H1 (cell line): Measurements from ENCODE around the gene NECAP2. TPM values are rescaled to one million over a fixed set of nuclear protein-coding genes. Genes with fewer than 3 reads are reported as not detected.
"Not testable (repeated sequence)": the region's sequence is repeated elsewhere in the genome, so short reads cannot be mapped to it uniquely, and the experiment has no call there.

Experiments used
- CTCF ChIA-PET: fragments of 300-600 bp; sonication (Branson Sonifier 250); formaldehyde crosslinking; loops from one replicate; lab custom pipeline; 2021; ENCODE audit not compliant: partially characterized antibody; lab: Charles Lee
- POLR2A ChIA-PET: fragments of 300-600 bp; sonication (Branson Sonifier 250); formaldehyde crosslinking; loops from one replicate; lab custom pipeline; 2021; ENCODE audit warnings: inconsistent platforms; ENCODE audit not compliant: partially characterized antibody; lab: Charles Lee
- DNase-seq, 2 experiments: peaks; one replicate each; pipeline versions ENCODE4 v3.0.0 to v3.0.0-alpha.2; 2010 to 2022; ENCODE audit warnings: low spot score in 2 of 2, low read depth in 1 of 2, mixed read lengths in 1 of 2
- FAIRE-seq: peaks from 2 replicates; lab custom pipeline; 2011; peaks lifted over from hg19 to GRCh38; lab: Jason Lieb, UNC
- H2AFZ ChIP-seq: 2 replicates; pipeline ENCODE4 v1.8.1; 2012; ENCODE audit warnings: low read length, inconsistent platforms
- H2AK5ac ChIP-seq: 2 replicates; pipeline ENCODE4 v1.6.1; 2013; ENCODE audit warnings: low read depth, low read length
- H2BK120ac ChIP-seq: replicated peaks from 2 replicates; pipeline ENCODE3; 2013; ENCODE audit warnings: low read depth, low read length, inconsistent platforms
- H2BK12ac ChIP-seq: 2 replicates; pipeline ENCODE4 v1.6.1; 2013; ENCODE audit warnings: low read depth, low read length
- H2BK15ac ChIP-seq: 2 replicates; pipeline ENCODE4 v1.6.1; 2013; ENCODE audit warnings: low read length
- H2BK20ac ChIP-seq: 2 replicates; pipeline ENCODE4 v1.6.1; 2013; ENCODE audit warnings: low read length
- H2BK5ac ChIP-seq: 2 replicates; pipeline ENCODE4 v1.6.1; 2013; ENCODE audit warnings: low read depth, low read length
- H3K14ac ChIP-seq: 2 replicates; pipeline ENCODE4 v1.6.1; 2013; ENCODE audit warnings: inconsistent platforms; ENCODE audit not compliant: insufficient read length
- H3K18ac ChIP-seq: 2 replicates; pipeline ENCODE4 v1.6.1; 2013; ENCODE audit warnings: low read length; ENCODE audit errors: extremely low read depth
- H3K23ac ChIP-seq: 2 replicates; pipeline ENCODE4 v1.6.1; 2013; ENCODE audit warnings: inconsistent platforms; ENCODE audit not compliant: insufficient read length
- H3K23me2 ChIP-seq: 2 replicates; pipeline ENCODE4 v1.6.1; 2013; ENCODE audit warnings: low read depth, low read length
- H3K27ac ChIP-seq: 2 replicates; pipeline ENCODE4 v1.6.1; 2011; ENCODE audit warnings: low read depth, low read length, inconsistent platforms
- H3K27me3 ChIP-seq, 4 experiments: replicated peaks in 1 of 4; 1 replicate in 1 of 4; 2 replicates in 3 of 4; pipeline versions ENCODE4 v1.6.1 to v1.8.1; 2011 to 2013; ENCODE audit warnings: low read length in 3 of 4, mild to moderate bottlenecking in 3 of 4, inconsistent platforms in 2 of 4, mixed read lengths in 2 of 4, moderate library complexity in 1 of 4; ENCODE audit not compliant: control insufficient read depth in 3 of 4, insufficient read depth in 3 of 4; ENCODE audit errors: extremely low read depth in 1 of 4
- H3K36me3 ChIP-seq, 4 experiments: 2 replicates each; pipeline versions ENCODE4 v1.6.1 to v1.8.1; 2011 to 2013; ENCODE audit warnings: mild to moderate bottlenecking in 4 of 4, low read length in 3 of 4, moderate library complexity in 2 of 4, control low read depth in 1 of 4, inconsistent platforms in 1 of 4; ENCODE audit not compliant: insufficient read depth in 4 of 4, control insufficient read depth in 2 of 4
- H3K4ac ChIP-seq: replicated peaks from 2 replicates; pipeline ENCODE3; 2013; ENCODE audit warnings: low read length, low read depth, mixed read lengths, inconsistent platforms; ENCODE audit not compliant: insufficient read length
- H3K4me1 ChIP-seq, 4 experiments: replicated peaks in 1 of 4; 1 replicate in 1 of 4; 2 replicates in 3 of 4; pipeline versions ENCODE4 v1.6.1 to v1.8.1; 2011 to 2013; ENCODE audit warnings: low read length in 3 of 4, inconsistent platforms in 2 of 4, mixed read lengths in 1 of 4; ENCODE audit not compliant: insufficient read depth in 4 of 4, control insufficient read depth in 3 of 4
- H3K4me2 ChIP-seq, 2 experiments: 2 replicates each; pipeline versions ENCODE4 v1.6.1 to v1.8.1; 2011 to 2013; ENCODE audit warnings: low read depth in 2 of 2, low read length in 2 of 2, control low read depth in 1 of 2, inconsistent platforms in 1 of 2, mild to moderate bottlenecking in 1 of 2; ENCODE audit not compliant: insufficient read depth in 1 of 2
- H3K4me3 ChIP-seq, 4 experiments: fragments of 200-600, 300-600 bp in 1 of 4; sonication (generic), shearing (Covaris generic), sonication (Bioruptor Twin) in 1 of 4; 2 replicates each; pipeline versions ENCODE4 v1.5.1 to v1.8.1; 2011 to 2016; ENCODE audit warnings: low read length in 4 of 4, low read depth in 3 of 4, control low read depth in 2 of 4, inconsistent platforms in 2 of 4, mild to moderate bottlenecking in 2 of 4, mixed read lengths in 1 of 4, moderate library complexity in 1 of 4; ENCODE audit not compliant: insufficient read depth in 2 of 4; ENCODE audit errors: extremely low read depth in 1 of 4
- H3K56ac ChIP-seq: replicated peaks from 2 replicates; pipeline ENCODE3; 2013; ENCODE audit warnings: low read depth, mild to moderate bottlenecking, mixed read lengths, low read length, inconsistent platforms; ENCODE audit not compliant: insufficient read length
- H3K79me1 ChIP-seq: 2 replicates; pipeline ENCODE4 v1.6.1; 2013; ENCODE audit warnings: low read depth, low read length, control low read depth
- H3K79me2 ChIP-seq, 2 experiments: 2 replicates each; pipeline versions ENCODE4 v1.6.1 to v1.8.1; 2012 to 2013; ENCODE audit warnings: low read length in 2 of 2, mild to moderate bottlenecking in 2 of 2, inconsistent platforms in 1 of 2; ENCODE audit not compliant: insufficient read depth in 2 of 2, control insufficient read depth in 1 of 2
- H3K9ac ChIP-seq, 4 experiments: replicated peaks in 1 of 4; 1 replicate in 1 of 4; 2 replicates in 3 of 4; pipeline versions ENCODE4 v1.6.1 to v1.8.1; 2011 to 2013; ENCODE audit warnings: low read depth in 3 of 4, low read length in 3 of 4, control low read depth in 2 of 4, mild to moderate bottlenecking in 2 of 4, moderate library complexity in 2 of 4, inconsistent platforms in 1 of 4; ENCODE audit errors: extremely low read depth in 1 of 4
- H3K9me3 ChIP-seq, 2 experiments: 2 replicates each; pipeline versions ENCODE4 v1.6.1 to v1.8.1; 2012 to 2013; ENCODE audit warnings: mild to moderate bottlenecking in 2 of 2, moderate library complexity in 2 of 2, control low read depth in 1 of 2, inconsistent platforms in 1 of 2, low read depth in 1 of 2, low read length in 1 of 2, mixed read lengths in 1 of 2; ENCODE audit not compliant: insufficient read depth in 2 of 2
- H4K20me1 ChIP-seq, 2 experiments: replicated peaks in 1 of 2; 2 replicates each; pipeline versions ENCODE3 to v1.8.1; 2011 to 2013; ENCODE audit warnings: inconsistent platforms in 2 of 2, low read length in 2 of 2, mild to moderate bottlenecking in 1 of 2; ENCODE audit not compliant: insufficient read depth in 2 of 2, control insufficient read depth in 1 of 2
- H4K5ac ChIP-seq: 2 replicates; pipeline ENCODE4 v1.6.1; 2013; ENCODE audit warnings: low read length, low read depth, mixed read lengths, inconsistent platforms; ENCODE audit not compliant: insufficient read length
- H4K8ac ChIP-seq: 2 replicates; pipeline ENCODE4 v1.8.0; 2013; ENCODE audit warnings: mild to moderate bottlenecking, moderate library complexity, low read length, inconsistent platforms; ENCODE audit not compliant: insufficient read depth; ENCODE audit errors: extremely low read depth
- H4K91ac ChIP-seq: replicated peaks from 2 replicates; pipeline ENCODE3; 2013; ENCODE audit warnings: low read length, mixed read lengths, inconsistent platforms; ENCODE audit not compliant: insufficient read length
- WGBS, 2 experiments: shearing (Covaris generic) in 1 of 2; methylation state at CpG; one replicate each; pipeline versions ENCODE4 v1.1.6 to v1.1.7; 2013 to 2015; ENCODE audit warnings: low lambda C conversion rate in 2 of 2, mixed read lengths in 2 of 2, inconsistent platforms in 1 of 2, low coverage in 1 of 2, missing lambda C conversion rate in 1 of 2; ENCODE audit not compliant: insufficient replicate concordance in 2 of 2, insufficient coverage in 1 of 2, insufficient read length in 1 of 2; ENCODE audit errors: extremely low coverage in 1 of 2, missing lambda C conversion rate in 1 of 2; 5-methylcytosine and 5-hydroxymethylcytosine counted together
- polyA plus RNA-seq, 7 experiments: library from polyadenylated mRNA; depleted of rRNA in 3 of 7; stranded (reverse) in 5 of 7; unstranded in 2 of 7; fragments of >200 nt in 5 of 7; fragments of 200-250 nt in 2 of 7; gene quantifications; 1 replicate in 5 of 7; 2 replicates in 1 of 7; 4 replicates in 1 of 7; pipeline versions ENCODE4 v1.2.1 to v1.2.3, GENCODE V29; 2011 to 2013; ENCODE audit warnings: missing spikeins in 2 of 7, mixed read lengths in 2 of 7
- total RNA-seq: library from RNA; stranded (reverse); fragmentation: NEBNext Ultra II Directional; extraction: Animal tissue kit (Norgen Biotek cat#: 25700); gene quantifications from 2 replicates; pipeline ENCODE4 v1.2.1, GENCODE V29; 2021
- TF ChIP-seq, protein P1 (sequence below), 3 experiments: IDR thresholded peaks; 1 replicate in 2 of 3; 2 replicates in 1 of 3; pipeline versions ENCODE4 v1.5.1 to v1.6.1; 2011; ENCODE audit warnings: low read length in 3 of 3, mild to moderate bottlenecking in 3 of 3, inconsistent platforms in 2 of 3, low read depth in 1 of 3, moderate library complexity in 1 of 3; ENCODE audit not compliant: insufficient read depth in 1 of 3; ENCODE audit errors: control extremely low read depth in 1 of 3

NECAP2 gene
- total and polyA plus RNA-seq, 2 of the 8 experiments (the other 6 are each of a cell fraction or from before 2014, with no cell fraction given), result 24.4 to 29.7 TPM

DNA sequence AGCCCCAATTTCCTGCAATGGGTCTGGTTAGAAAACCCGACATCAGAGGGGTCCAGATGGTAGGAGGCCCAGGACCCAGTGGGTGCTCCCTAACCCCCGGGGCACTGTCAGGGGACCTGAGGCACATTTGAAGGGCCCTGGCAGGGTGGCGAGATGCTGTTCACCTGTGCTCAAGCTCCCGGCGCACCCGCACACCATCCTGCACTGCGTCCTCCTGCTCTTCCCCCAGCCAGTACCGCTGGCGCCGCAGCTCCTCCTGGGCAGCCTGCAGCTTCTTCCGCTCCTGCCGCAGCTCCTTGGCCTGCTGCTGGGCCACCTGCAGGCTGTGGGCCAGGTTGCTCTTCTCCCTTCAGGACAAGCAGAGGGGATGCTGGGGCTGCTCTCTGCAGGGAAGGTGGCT, 37.6 kb downstream of the NECAP2 start (continued):
- TF ChIP-seq, protein P1, sequence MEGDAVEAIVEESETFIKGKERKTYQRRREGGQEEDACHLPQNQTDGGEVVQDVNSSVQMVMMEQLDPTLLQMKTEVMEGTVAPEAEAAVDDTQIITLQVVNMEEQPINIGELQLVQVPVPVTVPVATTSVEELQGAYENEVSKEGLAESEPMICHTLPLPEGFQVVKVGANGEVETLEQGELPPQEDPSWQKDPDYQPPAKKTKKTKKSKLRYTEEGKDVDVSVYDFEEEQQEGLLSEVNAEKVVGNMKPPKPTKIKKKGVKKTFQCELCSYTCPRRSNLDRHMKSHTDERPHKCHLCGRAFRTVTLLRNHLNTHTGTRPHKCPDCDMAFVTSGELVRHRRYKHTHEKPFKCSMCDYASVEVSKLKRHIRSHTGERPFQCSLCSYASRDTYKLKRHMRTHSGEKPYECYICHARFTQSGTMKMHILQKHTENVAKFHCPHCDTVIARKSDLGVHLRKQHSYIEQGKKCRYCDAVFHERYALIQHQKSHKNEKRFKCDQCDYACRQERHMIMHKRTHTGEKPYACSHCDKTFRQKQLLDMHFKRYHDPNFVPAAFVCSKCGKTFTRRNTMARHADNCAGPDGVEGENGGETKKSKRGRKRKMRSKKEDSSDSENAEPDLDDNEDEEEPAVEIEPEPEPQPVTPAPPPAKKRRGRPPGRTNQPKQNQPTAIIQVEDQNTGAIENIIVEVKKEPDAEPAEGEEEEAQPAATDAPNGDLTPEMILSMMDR (IDR thresholded peaks at IDR 0.05; ENCODE audit: control extremely low read depth in 1 of 3, insufficient read depth in 1 of 3, low read depth in 1 of 3, low read length in 3 of 3), result no peak

DNA sequence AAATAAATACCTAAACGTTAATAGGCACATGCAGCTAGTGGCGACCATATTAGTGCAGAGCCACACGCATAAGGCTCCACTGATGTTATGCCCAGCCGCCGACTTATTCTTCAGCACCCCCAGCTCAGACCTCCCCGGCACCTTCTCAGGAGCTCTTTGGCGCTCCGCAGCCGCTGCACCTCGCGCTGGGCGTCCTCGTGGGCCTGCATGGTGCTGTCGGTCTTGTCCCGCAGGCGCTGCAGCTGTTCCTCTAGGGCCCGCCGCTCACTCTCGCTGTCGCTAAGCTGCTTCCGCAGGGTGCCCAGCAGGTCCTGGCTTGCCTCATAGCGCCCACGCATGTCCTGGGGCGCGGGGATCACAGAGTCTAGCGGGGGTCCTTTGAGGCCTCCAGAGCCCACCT, 42.6 kb downstream of the NECAP2 start:
- not testable (repeated sequence) for H4K8ac ChIP-seq, H3K9ac ChIP-seq, H2BK12ac ChIP-seq, H3K18ac ChIP-seq, H2BK15ac ChIP-seq, H4K91ac ChIP-seq, H3K4me1 ChIP-seq, H4K5ac ChIP-seq, H3K9me3 ChIP-seq, H2AK5ac ChIP-seq, H3K27me3 ChIP-seq, H4K20me1 ChIP-seq, H3K14ac ChIP-seq, H3K23ac ChIP-seq, H2BK20ac ChIP-seq, H3K27ac ChIP-seq, FAIRE-seq, H3K4ac ChIP-seq, H2BK5ac ChIP-seq, H3K79me2 ChIP-seq, H3K23me2 ChIP-seq, DNase-seq, H3K56ac ChIP-seq, H2AFZ ChIP-seq, H3K4me3 ChIP-seq, H3K4me2 ChIP-seq, H3K79me1 ChIP-seq, H2BK120ac ChIP-seq
- 97% methylated on average over 26 of the region's 26 CpGs; no CpG with 5 or more reads in 1 of the 2 experiments for WGBS, 2 experiments
- ChIA-PET POLR2A (interaction anchor here (1.2 to 1.8 kb wide), 2 partner anchors 11 to 17 kb away, joined by 3 to 4 read pairs; no protein-coding TSS in a partner anchor), CTCF (interaction anchor here (0.6 to 1.1 kb wide), 2 partner anchors 8 to 404 kb away, joined by 3 read pairs; no protein-coding TSS in a partner anchor)
- peaks cover 0 to 17% (median 5%) of the 10 kb centered on the region in 4 experiments; a peak in 5 of 8 replicates for H3K36me3 ChIP-seq
